ENCODE data around the gene SEMA3G.

DNA sequence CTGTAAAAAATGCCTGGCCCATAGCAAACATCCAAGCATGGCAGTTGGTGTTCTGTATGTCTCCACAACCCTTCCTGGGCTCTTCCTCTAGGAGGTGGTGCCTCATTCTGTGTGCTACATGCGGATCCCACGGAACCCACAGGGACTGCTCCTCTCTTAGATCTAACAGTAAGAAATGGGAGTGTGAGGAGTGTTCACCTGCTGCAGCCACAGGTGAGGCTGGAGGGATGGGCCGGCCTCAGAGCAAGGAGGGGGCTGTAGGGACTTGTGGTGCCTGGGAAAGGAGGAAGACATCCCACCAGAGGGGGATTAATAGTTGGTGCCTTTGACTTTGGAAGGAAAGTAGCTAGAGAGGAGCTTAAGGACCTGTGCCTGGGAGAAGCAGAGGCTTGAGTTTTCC lies 22.2 kb downstream of the SEMA3G start:
- TF ChIP-seq, protein P1, sequence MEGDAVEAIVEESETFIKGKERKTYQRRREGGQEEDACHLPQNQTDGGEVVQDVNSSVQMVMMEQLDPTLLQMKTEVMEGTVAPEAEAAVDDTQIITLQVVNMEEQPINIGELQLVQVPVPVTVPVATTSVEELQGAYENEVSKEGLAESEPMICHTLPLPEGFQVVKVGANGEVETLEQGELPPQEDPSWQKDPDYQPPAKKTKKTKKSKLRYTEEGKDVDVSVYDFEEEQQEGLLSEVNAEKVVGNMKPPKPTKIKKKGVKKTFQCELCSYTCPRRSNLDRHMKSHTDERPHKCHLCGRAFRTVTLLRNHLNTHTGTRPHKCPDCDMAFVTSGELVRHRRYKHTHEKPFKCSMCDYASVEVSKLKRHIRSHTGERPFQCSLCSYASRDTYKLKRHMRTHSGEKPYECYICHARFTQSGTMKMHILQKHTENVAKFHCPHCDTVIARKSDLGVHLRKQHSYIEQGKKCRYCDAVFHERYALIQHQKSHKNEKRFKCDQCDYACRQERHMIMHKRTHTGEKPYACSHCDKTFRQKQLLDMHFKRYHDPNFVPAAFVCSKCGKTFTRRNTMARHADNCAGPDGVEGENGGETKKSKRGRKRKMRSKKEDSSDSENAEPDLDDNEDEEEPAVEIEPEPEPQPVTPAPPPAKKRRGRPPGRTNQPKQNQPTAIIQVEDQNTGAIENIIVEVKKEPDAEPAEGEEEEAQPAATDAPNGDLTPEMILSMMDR (IDR thresholded peaks at IDR 0.05) = no peak
- no peak for TF ChIP-seq POLR2A (IDR thresholded peaks at IDR 0.05)

All from uterus (tissue), 2 donors.